Prostate gland (tissue), 2 donors: Measurements from ENCODE around the gene TIMP2.
A peak's percentile ranks its signal among the peaks of the same experiment; 100 is the strongest.

Experiments used
- POLR2AphosphoS5 ChIP-seq: sonication (generic); formaldehyde crosslinking; IDR thresholded peaks from one replicate; pipeline ENCODE4 v1.6.1; 2017; ENCODE audit warnings: antibody characterized with exemption
- TF ChIP-seq, protein P1 (sequence below), 4 experiments: fragments of 200-600 bp in 2 of 4; fragments of 450-650 bp in 2 of 4; sonication (generic) in 2 of 4; IDR thresholded peaks; 1 replicate in 3 of 4; 2 replicates in 1 of 4; pipeline ENCODE4 v1.5.1; 2016 to 2019; ENCODE audit warnings: antibody characterized with exemption in 4 of 4, mild to moderate bottlenecking in 2 of 4, moderate library complexity in 2 of 4

DNA sequence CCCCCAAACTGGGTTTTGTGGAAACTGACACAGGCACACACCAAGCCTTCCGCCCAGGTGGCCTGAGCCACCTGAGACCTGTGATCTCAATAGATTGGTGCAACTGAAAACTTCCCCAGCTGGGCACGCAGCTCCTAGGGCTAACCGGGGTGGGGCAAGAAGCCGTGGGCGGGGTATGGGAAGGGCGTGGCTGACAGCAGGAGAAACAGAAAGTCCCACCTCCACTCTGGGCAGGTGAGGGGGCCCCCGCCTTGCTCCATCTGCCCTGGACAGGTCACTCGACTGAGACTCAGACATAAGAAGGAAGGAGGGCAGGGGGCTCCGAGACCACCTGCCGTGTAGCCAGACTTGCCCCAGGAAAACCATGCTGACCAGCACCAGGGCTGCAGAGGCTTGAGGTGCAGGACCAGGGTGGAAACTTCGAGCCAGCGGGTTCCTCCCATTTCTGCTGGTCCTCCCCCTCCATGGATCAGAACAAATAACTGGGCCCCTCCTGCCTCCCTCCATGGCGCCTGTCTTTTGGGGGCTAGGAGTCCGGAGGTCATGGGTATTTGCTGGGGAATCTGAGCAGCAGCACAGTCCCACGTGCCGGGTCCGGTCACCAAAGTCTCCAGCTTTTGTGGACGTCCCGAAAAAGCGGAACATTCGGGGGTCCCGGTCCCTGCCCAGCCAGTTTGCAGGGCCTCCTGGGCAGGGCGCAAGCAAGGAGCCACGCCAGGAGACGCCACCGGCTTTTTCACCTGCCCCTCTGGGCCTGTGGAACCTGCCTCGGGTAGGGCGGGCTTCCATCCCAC, 1.3 kb downstream of the TIMP2 start:
- TF ChIP-seq, protein P1, sequence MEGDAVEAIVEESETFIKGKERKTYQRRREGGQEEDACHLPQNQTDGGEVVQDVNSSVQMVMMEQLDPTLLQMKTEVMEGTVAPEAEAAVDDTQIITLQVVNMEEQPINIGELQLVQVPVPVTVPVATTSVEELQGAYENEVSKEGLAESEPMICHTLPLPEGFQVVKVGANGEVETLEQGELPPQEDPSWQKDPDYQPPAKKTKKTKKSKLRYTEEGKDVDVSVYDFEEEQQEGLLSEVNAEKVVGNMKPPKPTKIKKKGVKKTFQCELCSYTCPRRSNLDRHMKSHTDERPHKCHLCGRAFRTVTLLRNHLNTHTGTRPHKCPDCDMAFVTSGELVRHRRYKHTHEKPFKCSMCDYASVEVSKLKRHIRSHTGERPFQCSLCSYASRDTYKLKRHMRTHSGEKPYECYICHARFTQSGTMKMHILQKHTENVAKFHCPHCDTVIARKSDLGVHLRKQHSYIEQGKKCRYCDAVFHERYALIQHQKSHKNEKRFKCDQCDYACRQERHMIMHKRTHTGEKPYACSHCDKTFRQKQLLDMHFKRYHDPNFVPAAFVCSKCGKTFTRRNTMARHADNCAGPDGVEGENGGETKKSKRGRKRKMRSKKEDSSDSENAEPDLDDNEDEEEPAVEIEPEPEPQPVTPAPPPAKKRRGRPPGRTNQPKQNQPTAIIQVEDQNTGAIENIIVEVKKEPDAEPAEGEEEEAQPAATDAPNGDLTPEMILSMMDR (IDR thresholded peaks at IDR 0.05): no peak
- peak; percentile 60 for TF ChIP-seq POLR2AphosphoS5
